T1000 (cell line): Measurements from ENCODE around the gene SPINK6.

Experiments used
- DNase-seq: peaks from one replicate; lab custom pipeline; 2025; ENCODE audit warnings: mixed read lengths; lab: John Stamatoyannopoulos, UW

The SPINK6 gene

GRCh38 chr5:148202531-148203203 is at the start of gene SPINK6:
TSS of gene SPINK6 (plus strand) at chr5:148203042. CDS start at chr5:148203097, 55 bp downstream.
- DNase-seq = no peak

GRCh38 chr5:148156609-148157008 is 46.2 kb upstream of the SPINK6 start:
- no peak for DNase-seq

GRCh38 chr5:148162038-148162437 is 40.8 kb upstream of the SPINK6 start:
- DNase-seq = no peak

GRCh38 chr5:148163345-148163744 is 39.5 kb upstream of the SPINK6 start:
- no peak for DNase-seq

GRCh38 chr5:148166550-148167283 is 36.1 kb upstream of the SPINK6 start:
- no peak for DNase-seq

GRCh38 chr5:148168246-148168645 is 34.6 kb upstream of the SPINK6 start, which contains the start of gene SPINK14:
TSS of gene SPINK14 (plus strand) at chr5:148168546. CDS start at chr5:148169733, 1,187 bp downstream.
- DNase-seq = no peak

- no peak for DNase-seq
Observed at GRCh38 chr5:148172377-148172776, 30.5 kb upstream of the SPINK6 start.

- no peak for DNase-seq
Observed at GRCh38 chr5:148176480-148176879, 26.4 kb upstream of the SPINK6 start.

- DNase-seq = no peak
Observed at GRCh38 chr5:148177207-148177606, 25.6 kb upstream of the SPINK6 start.

GRCh38 chr5:148179234-148179824 is 23.5 kb upstream of the SPINK6 start:
- no peak for DNase-seq

- no peak for DNase-seq
Observed at GRCh38 chr5:148186248-148187003, 16.4 kb upstream of the SPINK6 start.

- DNase-seq = no peak
Observed at GRCh38 chr5:148191010-148191409, 11.8 kb upstream of the SPINK6 start.

GRCh38 chr5:148193202-148193601 is 9.6 kb upstream of the SPINK6 start:
- DNase-seq = no peak

- no peak for DNase-seq
Observed at GRCh38 chr5:148201151-148201550, 1.7 kb upstream of the SPINK6 start.

GRCh38 chr5:148205044-148205806 is 2.4 kb downstream of the SPINK6 start:
- DNase-seq = no peak

- DNase-seq = no peak
Observed at GRCh38 chr5:148205865-148206264, 3.0 kb downstream of the SPINK6 start.

GRCh38 chr5:148206620-148207019 is 3.8 kb downstream of the SPINK6 start:
- no peak for DNase-seq

- DNase-seq = no peak
Observed at GRCh38 chr5:148208226-148208625, 5.4 kb downstream of the SPINK6 start.

GRCh38 chr5:148209151-148209770 is 6.4 kb downstream of the SPINK6 start:
- DNase-seq = no peak

- no peak for DNase-seq
Observed at GRCh38 chr5:148214665-148215185, 11.9 kb downstream of the SPINK6 start.

- no peak for DNase-seq
Observed at GRCh38 chr5:148221508-148221907, 18.7 kb downstream of the SPINK6 start.
